GM23338 (cell line): ENCODE measurements around the gene RTL1. TPM values are rescaled to one million over a fixed set of nuclear protein-coding genes. Genes with fewer than 3 reads are reported as not detected.

Source experiments
- ATAC-seq: fragments of 200-7000 bp; cut with Tn5 transposase; 3 replicates; pipeline ENCODE4 v1.9.1; 2020
- DNase-seq: peaks from one replicate; pipeline ENCODE4 v3.0.0-alpha.2; 2015; ENCODE audit warnings: low spot score
- H2AFZ ChIP-seq: fragments of 200-600 bp; sonication (generic); 2 replicates; pipeline ENCODE4 v1.8.0; 2016; ENCODE audit warnings: antibody characterized with exemption, mild to moderate bottlenecking, moderate library complexity
- H3F3A ChIP-seq: fragments of 200-600 bp; sonication (generic); replicated peaks from 2 replicates; pipeline ENCODE4 v1.8.0; 2017; ENCODE audit warnings: antibody characterized with exemption, mixed run types, low read depth
- H3K27ac ChIP-seq: fragments of 200-600 bp; sonication (generic); 2 replicates; pipeline ENCODE4 v1.6.1; 2016; ENCODE audit warnings: low read depth
- H3K27me3 ChIP-seq: fragments of 200-600 bp; sonication (generic); 2 replicates; pipeline ENCODE4 v1.8.0; 2016; ENCODE audit warnings: mild to moderate bottlenecking, mixed run types, moderate library complexity; ENCODE audit not compliant: insufficient read depth
- H3K36me3 ChIP-seq: fragments of 200-600 bp; sonication (generic); 2 replicates; pipeline ENCODE4 v1.8.0; 2016; ENCODE audit warnings: mild to moderate bottlenecking; ENCODE audit not compliant: insufficient read depth
- H3K4me1 ChIP-seq: fragments of 200-600 bp; sonication (generic); 2 replicates; pipeline ENCODE4 v1.8.0; 2016; ENCODE audit warnings: mild to moderate bottlenecking, moderate library complexity; ENCODE audit not compliant: insufficient read depth
- H3K4me2 ChIP-seq: fragments of 200-600 bp; sonication (generic); 2 replicates; pipeline ENCODE4 v1.7.1; 2017; ENCODE audit warnings: mixed run types
- H3K4me3 ChIP-seq: fragments of 200-600 bp; sonication (generic); 2 replicates; pipeline ENCODE4 v1.6.1; 2016; ENCODE audit warnings: mixed run types
- H3K79me2 ChIP-seq: fragments of 200-600 bp; sonication (generic); replicated peaks from 2 replicates; pipeline ENCODE4 v1.8.0; 2017; ENCODE audit warnings: mild to moderate bottlenecking; ENCODE audit not compliant: insufficient read depth
- H3K9me2 ChIP-seq: fragments of 200-600 bp; sonication (generic); 2 replicates; pipeline ENCODE4 v1.8.0; 2017; ENCODE audit not compliant: insufficient read depth
- H4K20me1 ChIP-seq: fragments of 200-600 bp; sonication (generic); replicated peaks from 2 replicates; pipeline ENCODE4 v1.8.0; 2017; ENCODE audit warnings: mild to moderate bottlenecking; ENCODE audit not compliant: insufficient read depth
- H3K27ac Mint-ChIP-seq: 2 replicates; pipeline ENCODE4 v1.8.0; 2020; ENCODE audit warnings: inconsistent platforms, mild to moderate bottlenecking, moderate library complexity, mixed read lengths
- H3K27me3 Mint-ChIP-seq: 3 replicates; pipeline ENCODE4 v1.8.0; 2022; ENCODE audit warnings: low read depth, mild to moderate bottlenecking, moderate library complexity, mixed read lengths, inconsistent platforms; ENCODE audit not compliant: insufficient read depth, poor library complexity
- H3K36me3 Mint-ChIP-seq: 3 replicates; pipeline ENCODE4 v1.8.0; 2021; ENCODE audit warnings: low read depth, mild to moderate bottlenecking, inconsistent platforms, moderate library complexity, mixed read lengths
- H3K4me1 Mint-ChIP-seq: 3 replicates; pipeline ENCODE4 v1.8.0; 2020; ENCODE audit warnings: mild to moderate bottlenecking, inconsistent platforms, mixed read lengths
- H3K4me3 Mint-ChIP-seq: 3 replicates; pipeline ENCODE4 v1.8.0; 2021; ENCODE audit warnings: moderate library complexity, mild to moderate bottlenecking, inconsistent platforms, mixed read lengths
- H3K9me3 Mint-ChIP-seq: 3 replicates; pipeline ENCODE4 v1.8.0; 2020; ENCODE audit warnings: moderate library complexity, mild to moderate bottlenecking, inconsistent platforms, mixed read lengths
- CREB1 ChIP-seq: fragments of 250-450 bp; sonication (Bioruptor Pico); IDR thresholded peaks from 2 replicates; pipeline ENCODE4 v1.5.0; 2020; ENCODE audit warnings: low read depth, mild to moderate bottlenecking, moderate library complexity
- polyA plus RNA-seq: library from polyadenylated mRNA; unstranded; fragments of >200 nt; fragmentation: Nextera tagmentation; extraction: Ambion mirVana; gene quantifications from 2 replicates; pipeline ENCODE4 v1.2.1, GENCODE V29; 2016
- total RNA-seq: library from RNA; depleted of rRNA; stranded (reverse); fragments of >200 nt; shearing (Covaris generic); gene quantifications from 2 replicates; pipeline ENCODE4 v1.2.3, GENCODE V29; 2014
- TF ChIP-seq, protein P1 (sequence below), 2 experiments: fragments of 200-600 bp in 1 of 2; sonication (generic) in 1 of 2; conservative IDR thresholded peaks; 2 replicates each; pipeline versions ENCODE4 v1.5.1 to v1.6.1; 2016 to 2017; ENCODE audit warnings: antibody characterized with exemption in 2 of 2, low read depth in 2 of 2, mild to moderate bottlenecking in 2 of 2, moderate library complexity in 1 of 2
- TF ChIP-seq, protein P2 (sequence below): fragments of 250-450 bp; sonication (Bioruptor Pico); IDR thresholded peaks from 2 replicates; pipeline ENCODE4 v1.5.0; 2020; ENCODE audit warnings: mild to moderate bottlenecking, moderate library complexity
- TF ChIP-seq, protein P3 (sequence below): IDR thresholded peaks from 2 replicates; pipeline ENCODE4 v1.6.1; 2016; ENCODE audit warnings: antibody characterized with exemption
- TF ChIP-seq, protein P4 (sequence below): IDR thresholded peaks from one replicate; pipeline ENCODE4 v1.6.1; 2018; ENCODE audit warnings: antibody characterized with exemption; ENCODE audit not compliant: unreplicated experiment

RTL1 gene
- total and polyA plus RNA-seq, 2 experiments from 2014 or later: not detected

DNA sequence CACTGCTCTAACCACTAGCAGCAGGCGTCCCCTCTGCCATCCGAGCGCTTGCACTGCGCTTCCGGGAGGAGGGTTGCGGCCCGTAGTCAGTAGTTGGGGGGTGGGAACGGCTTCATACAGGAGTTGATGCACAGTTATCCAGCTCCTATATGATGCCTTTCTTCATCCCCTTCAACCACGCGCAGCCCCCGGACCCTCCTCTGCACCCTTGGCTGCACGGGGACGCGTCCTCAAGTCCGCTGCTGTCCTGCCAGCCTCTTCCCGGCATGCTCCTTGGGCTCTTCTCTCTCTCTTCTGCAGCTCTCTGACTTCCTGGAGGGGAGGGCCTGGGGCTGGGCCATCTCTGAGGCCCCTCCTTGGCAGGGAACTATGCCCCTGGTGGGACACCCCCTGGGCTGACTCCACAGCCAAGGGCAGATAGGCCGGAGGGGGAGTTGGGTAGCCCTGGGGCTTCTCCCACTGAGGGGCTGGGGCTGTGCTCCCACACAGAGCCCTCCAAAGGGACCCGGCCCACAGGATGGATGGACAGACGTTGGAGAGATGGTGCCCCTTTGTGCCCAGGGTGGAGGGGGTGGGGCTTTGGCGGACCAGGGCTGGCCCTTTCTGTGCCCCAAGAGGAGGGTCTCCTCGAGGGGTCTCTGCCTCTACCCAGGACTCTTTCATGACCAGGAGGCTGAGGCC lies 29.0 kb downstream of the RTL1 start:
- Mint-ChIP-seq H3K36me3 (peaks cover 11% of the 10 kb centered on the region), H3K27ac (no peak overlapping the region), H3K9me3 (peaks cover 24% of the 10 kb centered on the region), H3K4me1 (no peaks in the 10 kb centered on the region), H3K4me3 (no peak overlapping the region), H3K27me3 (peaks cover 17% of the 10 kb centered on the region)
- Histone ChIP-seq H3K4me3 (no peak overlapping the region), H3F3A (no peaks in the 10 kb centered on the region), H3K9me2 (no peaks in the 10 kb centered on the region), H3K27ac (no peak overlapping the region), H3K4me1 (no peaks in the 10 kb centered on the region), H3K79me2 (no peaks in the 10 kb centered on the region), H2AFZ (no peak overlapping the region), H3K4me2 (no peak overlapping the region), H4K20me1 (no peaks in the 10 kb centered on the region), H3K27me3 (no peaks in the 10 kb centered on the region), H3K36me3 (no peaks in the 10 kb centered on the region)
- ATAC-seq: no peak
- TF ChIP-seq, protein P1, sequence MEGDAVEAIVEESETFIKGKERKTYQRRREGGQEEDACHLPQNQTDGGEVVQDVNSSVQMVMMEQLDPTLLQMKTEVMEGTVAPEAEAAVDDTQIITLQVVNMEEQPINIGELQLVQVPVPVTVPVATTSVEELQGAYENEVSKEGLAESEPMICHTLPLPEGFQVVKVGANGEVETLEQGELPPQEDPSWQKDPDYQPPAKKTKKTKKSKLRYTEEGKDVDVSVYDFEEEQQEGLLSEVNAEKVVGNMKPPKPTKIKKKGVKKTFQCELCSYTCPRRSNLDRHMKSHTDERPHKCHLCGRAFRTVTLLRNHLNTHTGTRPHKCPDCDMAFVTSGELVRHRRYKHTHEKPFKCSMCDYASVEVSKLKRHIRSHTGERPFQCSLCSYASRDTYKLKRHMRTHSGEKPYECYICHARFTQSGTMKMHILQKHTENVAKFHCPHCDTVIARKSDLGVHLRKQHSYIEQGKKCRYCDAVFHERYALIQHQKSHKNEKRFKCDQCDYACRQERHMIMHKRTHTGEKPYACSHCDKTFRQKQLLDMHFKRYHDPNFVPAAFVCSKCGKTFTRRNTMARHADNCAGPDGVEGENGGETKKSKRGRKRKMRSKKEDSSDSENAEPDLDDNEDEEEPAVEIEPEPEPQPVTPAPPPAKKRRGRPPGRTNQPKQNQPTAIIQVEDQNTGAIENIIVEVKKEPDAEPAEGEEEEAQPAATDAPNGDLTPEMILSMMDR (conservative IDR thresholded peaks at IDR 0.05; ENCODE audit: low read depth in 2 of 2): no peak
- DNase-seq: no peak

DNA sequence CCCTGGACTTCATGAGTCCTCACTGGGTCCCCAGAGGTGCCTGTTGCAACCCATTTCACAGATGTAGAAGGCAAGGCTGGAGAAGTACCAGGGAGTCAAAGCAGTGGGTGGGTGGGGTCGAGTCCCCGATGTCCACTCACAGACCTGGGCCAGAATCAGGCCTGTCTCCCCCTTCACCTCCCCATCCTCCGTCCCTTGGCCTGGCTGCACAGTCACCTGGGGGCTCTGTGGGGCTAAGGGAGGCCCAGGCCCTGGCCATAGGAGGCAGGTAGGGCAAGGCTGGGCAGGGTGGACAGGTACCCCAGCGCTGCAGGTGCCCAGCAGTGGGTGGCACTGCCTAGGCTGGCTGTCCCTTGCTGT lies 29.5 kb downstream of the RTL1 start:
- H3K27me3 ChIP-seq: no peaks in the 10 kb centered on the region
- no peaks in the 10 kb centered on the region for H3K9me2 ChIP-seq
- H3K4me3 ChIP-seq: no peak overlapping the region
- H3K27ac ChIP-seq: no peak overlapping the region
- no peak overlapping the region for H3K4me2 ChIP-seq
- DNase-seq: no peak
- H3K9me3 Mint-ChIP-seq: peaks cover 24% of the 10 kb centered on the region
- no peaks in the 10 kb centered on the region for H3F3A ChIP-seq
- H3K36me3 Mint-ChIP-seq: peaks cover 11% of the 10 kb centered on the region
- no peaks in the 10 kb centered on the region for H3K4me1 Mint-ChIP-seq
- H3K4me1 ChIP-seq: no peaks in the 10 kb centered on the region
- H3K36me3 ChIP-seq: no peaks in the 10 kb centered on the region
- H3K4me3 Mint-ChIP-seq: no peak overlapping the region
- H4K20me1 ChIP-seq: no peaks in the 10 kb centered on the region
- H3K27ac Mint-ChIP-seq: no peak overlapping the region
- H3K27me3 Mint-ChIP-seq: peaks cover 17% of the 10 kb centered on the region
- H2AFZ ChIP-seq: no peak overlapping the region
- no peaks in the 10 kb centered on the region for H3K79me2 ChIP-seq
- ATAC-seq: no peak
- TF ChIP-seq, protein P2, sequence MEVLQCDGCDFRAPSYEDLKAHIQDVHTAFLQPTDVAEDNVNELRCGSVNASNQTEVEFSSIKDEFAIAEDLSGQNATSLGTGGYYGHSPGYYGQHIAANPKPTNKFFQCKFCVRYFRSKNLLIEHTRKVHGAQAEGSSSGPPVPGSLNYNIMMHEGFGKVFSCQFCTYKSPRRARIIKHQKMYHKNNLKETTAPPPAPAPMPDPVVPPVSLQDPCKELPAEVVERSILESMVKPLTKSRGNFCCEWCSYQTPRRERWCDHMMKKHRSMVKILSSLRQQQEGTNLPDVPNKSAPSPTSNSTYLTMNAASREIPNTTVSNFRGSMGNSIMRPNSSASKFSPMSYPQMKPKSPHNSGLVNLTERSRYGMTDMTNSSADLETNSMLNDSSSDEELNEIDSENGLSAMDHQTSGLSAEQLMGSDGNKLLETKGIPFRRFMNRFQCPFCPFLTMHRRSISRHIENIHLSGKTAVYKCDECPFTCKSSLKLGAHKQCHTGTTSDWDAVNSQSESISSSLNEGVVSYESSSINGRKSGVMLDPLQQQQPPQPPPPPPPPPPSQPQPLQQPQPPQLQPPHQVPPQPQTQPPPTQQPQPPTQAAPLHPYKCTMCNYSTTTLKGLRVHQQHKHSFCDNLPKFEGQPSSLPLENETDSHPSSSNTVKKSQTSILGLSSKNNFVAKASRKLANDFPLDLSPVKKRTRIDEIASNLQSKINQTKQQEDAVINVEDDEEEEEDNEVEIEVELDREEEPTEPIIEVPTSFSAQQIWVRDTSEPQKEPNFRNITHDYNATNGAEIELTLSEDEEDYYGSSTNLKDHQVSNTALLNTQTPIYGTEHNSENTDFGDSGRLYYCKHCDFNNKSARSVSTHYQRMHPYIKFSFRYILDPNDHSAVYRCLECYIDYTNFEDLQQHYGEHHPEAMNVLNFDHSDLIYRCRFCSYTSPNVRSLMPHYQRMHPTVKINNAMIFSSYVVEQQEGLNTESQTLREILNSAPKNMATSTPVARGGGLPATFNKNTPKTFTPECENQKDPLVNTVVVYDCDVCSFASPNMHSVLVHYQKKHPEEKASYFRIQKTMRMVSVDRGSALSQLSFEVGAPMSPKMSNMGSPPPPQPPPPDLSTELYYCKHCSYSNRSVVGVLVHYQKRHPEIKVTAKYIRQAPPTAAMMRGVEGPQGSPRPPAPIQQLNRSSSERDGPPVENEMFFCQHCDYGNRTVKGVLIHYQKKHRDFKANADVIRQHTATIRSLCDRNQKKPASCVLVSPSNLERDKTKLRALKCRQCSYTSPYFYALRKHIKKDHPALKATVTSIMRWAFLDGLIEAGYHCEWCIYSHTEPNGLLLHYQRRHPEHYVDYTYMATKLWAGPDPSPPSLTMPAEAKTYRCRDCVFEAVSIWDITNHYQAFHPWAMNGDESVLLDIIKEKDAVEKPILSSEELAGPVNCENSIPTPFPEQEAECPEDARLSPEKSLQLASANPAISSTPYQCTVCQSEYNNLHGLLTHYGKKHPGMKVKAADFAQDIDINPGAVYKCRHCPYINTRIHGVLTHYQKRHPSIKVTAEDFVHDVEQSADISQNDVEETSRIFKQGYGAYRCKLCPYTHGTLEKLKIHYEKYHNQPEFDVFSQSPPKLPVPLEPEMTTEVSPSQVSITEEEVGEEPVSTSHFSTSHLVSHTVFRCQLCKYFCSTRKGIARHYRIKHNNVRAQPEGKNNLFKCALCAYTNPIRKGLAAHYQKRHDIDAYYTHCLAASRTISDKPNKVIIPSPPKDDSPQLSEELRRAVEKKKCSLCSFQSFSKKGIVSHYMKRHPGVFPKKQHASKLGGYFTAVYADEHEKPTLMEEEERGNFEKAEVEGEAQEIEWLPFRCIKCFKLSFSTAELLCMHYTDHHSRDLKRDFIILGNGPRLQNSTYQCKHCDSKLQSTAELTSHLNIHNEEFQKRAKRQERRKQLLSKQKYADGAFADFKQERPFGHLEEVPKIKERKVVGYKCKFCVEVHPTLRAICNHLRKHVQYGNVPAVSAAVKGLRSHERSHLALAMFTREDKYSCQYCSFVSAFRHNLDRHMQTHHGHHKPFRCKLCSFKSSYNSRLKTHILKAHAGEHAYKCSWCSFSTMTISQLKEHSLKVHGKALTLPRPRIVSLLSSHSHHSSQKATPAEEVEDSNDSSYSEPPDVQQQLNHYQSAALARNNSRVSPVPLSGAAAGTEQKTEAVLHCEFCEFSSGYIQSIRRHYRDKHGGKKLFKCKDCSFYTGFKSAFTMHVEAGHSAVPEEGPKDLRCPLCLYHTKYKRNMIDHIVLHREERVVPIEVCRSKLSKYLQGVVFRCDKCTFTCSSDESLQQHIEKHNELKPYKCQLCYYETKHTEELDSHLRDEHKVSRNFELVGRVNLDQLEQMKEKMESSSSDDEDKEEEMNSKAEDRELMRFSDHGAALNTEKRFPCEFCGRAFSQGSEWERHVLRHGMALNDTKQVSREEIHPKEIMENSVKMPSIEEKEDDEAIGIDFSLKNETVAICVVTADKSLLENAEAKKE (CRISPR knock-in tag): no peak
- TF ChIP-seq, protein P3, sequence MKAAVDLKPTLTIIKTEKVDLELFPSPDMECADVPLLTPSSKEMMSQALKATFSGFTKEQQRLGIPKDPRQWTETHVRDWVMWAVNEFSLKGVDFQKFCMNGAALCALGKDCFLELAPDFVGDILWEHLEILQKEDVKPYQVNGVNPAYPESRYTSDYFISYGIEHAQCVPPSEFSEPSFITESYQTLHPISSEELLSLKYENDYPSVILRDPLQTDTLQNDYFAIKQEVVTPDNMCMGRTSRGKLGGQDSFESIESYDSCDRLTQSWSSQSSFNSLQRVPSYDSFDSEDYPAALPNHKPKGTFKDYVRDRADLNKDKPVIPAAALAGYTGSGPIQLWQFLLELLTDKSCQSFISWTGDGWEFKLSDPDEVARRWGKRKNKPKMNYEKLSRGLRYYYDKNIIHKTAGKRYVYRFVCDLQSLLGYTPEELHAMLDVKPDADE: no peak
- TF ChIP-seq, protein P1 (conservative IDR thresholded peaks at IDR 0.05; ENCODE audit: low read depth in 2 of 2): no peak
- no peak for TF ChIP-seq CREB1 (CRISPR knock-in tag)
- TF ChIP-seq, protein P4, sequence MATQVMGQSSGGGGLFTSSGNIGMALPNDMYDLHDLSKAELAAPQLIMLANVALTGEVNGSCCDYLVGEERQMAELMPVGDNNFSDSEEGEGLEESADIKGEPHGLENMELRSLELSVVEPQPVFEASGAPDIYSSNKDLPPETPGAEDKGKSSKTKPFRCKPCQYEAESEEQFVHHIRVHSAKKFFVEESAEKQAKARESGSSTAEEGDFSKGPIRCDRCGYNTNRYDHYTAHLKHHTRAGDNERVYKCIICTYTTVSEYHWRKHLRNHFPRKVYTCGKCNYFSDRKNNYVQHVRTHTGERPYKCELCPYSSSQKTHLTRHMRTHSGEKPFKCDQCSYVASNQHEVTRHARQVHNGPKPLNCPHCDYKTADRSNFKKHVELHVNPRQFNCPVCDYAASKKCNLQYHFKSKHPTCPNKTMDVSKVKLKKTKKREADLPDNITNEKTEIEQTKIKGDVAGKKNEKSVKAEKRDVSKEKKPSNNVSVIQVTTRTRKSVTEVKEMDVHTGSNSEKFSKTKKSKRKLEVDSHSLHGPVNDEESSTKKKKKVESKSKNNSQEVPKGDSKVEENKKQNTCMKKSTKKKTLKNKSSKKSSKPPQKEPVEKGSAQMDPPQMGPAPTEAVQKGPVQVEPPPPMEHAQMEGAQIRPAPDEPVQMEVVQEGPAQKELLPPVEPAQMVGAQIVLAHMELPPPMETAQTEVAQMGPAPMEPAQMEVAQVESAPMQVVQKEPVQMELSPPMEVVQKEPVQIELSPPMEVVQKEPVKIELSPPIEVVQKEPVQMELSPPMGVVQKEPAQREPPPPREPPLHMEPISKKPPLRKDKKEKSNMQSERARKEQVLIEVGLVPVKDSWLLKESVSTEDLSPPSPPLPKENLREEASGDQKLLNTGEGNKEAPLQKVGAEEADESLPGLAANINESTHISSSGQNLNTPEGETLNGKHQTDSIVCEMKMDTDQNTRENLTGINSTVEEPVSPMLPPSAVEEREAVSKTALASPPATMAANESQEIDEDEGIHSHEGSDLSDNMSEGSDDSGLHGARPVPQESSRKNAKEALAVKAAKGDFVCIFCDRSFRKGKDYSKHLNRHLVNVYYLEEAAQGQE: no peak
